GM18520 (cell line): Measurements from ENCODE around the gene GPR68.
"Not testable (repeated sequence)": the region's sequence is repeated elsewhere in the genome, so short reads cannot be mapped to it uniquely, and the experiment has no call there.

Source experiments
- ATAC-seq: cut with Tn5 transposase; IDR thresholded peaks from one replicate; pipeline ENCODE4 v1.9.1; 2021; ENCODE audit not compliant: unreplicated experiment

Gene GPR68

DNA sequence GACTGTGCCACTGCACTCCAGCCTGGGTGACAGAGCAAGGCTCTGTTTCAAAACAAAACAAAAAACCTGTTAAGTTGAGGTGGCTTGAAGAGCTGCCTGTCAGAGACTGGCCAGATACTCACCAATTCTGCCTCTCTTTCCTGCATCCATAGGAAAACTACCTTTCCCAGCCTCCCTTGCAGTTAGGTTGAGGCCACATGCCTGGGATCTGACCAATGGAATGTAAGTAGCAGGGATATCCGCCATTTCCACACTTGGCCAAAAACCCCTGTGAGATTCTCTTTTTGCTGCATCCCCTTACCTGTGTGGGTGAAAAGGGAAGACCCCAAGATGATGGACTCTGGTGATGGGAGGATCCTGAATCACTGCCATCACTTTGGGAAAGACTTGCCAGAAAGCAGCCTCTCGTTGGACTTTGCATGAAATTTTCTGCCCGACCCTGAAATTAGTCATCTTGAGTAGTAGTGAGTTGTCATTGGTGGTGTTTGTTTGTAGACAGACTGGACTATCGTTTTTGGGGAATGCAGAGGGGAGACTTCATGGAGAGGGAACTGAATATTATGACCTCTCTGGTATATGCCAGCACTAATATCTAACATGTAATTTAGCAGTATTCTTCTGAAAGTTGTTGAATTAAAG lies 14.0 kb downstream of the GPR68 start:
- ATAC-seq, result no peak

DNA sequence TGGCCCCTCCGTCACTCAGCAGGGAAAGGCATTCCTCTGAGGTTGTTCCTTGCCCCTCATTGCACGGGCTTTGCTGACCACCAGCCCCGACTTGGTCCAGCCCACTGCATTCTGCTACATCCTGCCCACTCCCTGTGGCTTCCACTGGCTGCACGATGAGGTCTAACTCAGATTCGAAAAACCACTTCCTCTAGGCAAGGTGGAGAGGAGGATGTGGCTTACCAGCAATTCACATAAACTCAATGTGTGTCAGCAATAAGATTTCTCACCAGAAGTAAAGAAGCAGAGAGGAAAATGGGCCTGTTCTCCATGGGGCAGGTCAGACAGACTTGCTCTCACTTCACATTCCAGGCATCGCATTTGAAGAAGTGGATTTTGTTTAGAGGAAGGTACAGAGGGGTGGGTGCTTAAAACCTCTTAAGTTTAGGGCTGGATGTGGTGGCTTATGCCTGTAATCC lies 14.7 kb downstream of the GPR68 start:
- peak; percentile 48 for ATAC-seq

DNA sequence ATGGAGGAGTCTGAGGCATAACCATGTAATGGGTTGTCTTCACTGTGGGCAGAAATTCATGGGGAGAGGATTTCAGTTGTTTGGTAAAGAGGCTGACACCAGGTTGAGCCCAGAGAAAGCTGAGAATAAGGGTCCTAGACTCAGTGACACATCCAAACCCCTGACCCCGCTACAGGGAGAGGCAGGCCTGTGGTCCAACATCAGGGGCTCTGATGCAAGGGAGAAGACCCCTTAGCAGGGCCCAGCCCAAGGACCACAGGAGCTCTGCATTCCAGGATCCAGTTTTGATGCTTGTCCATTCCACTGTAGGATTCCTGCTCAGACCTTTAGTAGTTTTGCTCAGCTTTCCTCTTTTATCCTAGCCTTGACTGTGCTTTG lies 15.5 kb downstream of the GPR68 start:
- ATAC-seq, result no peak

DNA sequence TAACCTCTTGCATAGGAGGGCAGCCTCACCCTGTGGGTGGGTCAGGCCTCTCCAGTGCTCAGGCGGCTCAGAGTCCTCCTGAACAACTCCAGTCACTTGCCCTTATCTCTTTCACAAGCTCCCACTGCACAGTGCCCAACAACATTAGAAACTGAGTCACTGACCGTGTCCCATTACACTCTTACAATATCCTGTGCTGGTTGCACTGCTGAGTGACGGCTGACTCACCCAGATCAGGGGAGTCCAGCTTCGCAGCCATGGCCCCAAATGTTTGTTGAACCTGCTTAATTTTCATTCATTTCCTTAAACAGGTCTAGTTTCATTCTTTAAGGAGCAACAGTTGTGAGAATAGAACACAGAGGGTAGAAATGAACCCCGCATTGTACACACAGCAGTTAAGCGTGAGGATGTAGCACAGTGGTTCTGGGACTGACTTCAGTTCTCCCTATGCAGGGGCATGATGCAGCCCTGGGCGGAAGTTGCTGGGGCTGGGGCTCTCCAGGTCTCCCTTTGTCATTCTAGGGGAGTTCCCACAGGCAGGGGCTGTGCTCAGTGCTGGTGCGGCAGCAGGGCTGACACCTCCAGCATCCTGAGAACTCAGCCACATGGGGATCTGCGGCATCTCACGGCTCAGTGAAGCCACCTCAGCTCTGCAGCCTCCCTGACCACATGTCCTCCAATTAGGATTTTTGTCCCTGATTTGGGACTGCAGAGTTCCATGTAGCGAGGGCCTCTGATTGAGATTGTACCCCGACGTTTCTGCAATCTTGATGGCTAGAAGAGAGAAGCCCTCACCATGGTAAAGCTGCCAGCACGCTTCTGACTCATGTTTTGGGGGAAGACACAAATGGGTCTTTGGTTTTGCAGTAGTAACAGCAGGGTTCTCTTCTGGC lies 16.1 kb downstream of the GPR68 start:
- peak; percentile 78 for ATAC-seq

DNA sequence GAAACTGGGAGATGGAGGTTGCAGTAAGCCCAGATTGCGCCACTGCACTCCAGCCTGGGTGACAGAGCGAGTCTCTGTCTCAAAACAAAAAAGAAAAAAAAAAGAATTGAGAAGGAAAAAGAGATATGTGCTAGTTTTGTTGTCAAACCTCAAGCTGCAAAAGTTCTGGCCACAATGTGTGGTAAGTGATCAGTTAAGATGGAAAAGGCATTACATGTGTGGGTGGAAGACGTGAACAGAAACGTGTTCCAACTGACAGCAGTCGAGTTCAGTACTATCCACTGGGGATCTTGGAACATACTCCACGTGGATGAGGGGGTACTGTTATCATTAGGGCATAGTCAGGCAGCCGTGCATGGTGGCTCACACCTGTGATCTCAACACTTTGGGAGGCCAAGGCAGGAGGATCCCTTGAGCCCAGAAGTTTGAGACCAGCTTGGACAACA lies 17.3 kb downstream of the GPR68 start:
- no peak for ATAC-seq

DNA sequence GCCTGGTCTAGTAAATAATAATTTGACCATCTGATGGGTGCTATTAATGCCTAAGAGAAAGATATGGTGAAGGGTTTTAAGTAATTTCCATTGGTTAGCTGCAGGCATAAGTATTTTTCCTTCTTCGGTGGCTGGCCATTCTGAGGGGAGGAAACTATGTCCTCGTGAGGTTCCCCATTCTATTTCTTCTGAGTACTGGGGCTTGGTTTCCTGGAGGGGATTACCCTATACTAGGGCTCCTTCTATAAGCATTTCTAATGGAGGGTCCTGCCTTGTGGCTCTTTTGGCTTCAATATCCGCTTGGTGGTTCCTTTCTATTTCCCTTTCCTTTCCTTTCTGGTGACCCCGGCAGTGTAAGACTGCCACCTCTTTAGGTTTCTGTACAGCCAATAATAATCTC lies 18.1 kb downstream of the GPR68 start:
- not testable (repeated sequence) for ATAC-seq

DNA sequence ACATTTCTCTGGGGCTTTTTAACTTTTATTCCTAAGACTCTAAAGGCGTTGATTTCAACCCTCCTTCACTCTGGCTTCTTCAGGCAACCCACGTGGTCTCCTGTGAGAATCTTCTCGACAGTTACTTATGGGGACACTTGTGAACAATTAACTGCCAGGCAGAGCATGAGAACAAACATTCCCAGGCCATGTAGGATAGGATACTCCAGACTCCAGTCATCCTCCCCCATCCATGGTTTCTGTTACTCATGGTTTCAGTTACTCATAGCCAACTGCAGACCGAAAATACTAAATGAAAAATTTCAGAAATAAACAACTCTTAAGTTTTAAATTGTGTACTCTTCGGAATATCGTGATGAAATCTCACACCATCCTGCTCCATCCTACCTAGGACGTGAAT lies 19.5 kb downstream of the GPR68 start:
- ATAC-seq, result no peak

DNA sequence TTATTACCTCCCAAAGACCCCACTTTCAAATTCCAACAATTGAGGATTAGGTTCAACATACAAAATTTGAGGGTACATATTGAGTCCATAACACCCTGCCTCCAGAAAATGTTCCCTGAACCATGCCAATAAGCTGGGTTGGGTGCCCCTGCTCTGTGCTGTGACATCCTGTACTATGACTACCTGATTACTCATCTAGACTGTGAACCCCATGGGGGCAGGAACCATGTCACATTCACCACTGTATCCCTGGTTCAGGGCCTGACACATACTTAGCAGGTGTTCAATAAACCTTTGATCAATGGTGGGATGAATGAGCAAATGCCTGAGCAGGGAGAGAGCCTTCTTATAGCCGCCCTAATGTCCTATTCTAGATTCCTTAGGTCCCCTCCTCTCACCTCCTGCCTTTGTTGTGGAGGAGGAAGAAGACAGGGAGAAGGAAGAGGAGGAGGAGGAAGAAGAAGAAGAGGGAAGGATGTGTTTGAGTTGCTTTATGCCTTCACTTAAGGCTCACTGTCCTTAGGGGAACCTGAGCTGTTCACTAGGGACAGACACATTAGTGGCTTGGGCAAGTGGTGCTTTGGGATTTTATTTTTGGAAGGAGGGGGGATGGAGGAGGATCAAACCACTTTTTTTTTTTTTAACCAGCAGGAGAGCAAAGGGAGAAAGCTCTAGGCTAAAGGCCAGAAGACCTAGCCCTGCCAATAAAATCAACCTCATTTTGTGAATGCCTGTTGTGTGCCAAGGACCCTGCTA lies 21.3 kb downstream of the GPR68 start:
- no peak for ATAC-seq

DNA sequence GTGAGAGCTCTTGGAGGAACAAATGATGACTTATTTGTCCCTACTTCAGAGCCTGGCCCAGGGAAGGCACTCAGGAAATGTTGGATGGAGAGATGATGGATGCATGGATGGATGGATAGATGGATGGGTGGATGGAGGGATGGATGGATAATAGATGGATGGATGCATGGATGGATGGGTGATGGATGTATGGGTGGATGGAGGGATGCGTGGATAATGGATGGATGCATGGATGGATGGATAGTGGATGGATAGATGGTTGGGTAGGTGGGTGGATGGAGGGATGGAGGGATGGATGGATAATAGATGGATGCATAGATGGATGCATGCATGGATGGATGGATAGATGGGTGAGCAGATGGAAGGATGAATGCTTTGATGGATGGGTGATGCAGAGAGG lies 23.2 kb downstream of the GPR68 start:
- no peak for ATAC-seq

DNA sequence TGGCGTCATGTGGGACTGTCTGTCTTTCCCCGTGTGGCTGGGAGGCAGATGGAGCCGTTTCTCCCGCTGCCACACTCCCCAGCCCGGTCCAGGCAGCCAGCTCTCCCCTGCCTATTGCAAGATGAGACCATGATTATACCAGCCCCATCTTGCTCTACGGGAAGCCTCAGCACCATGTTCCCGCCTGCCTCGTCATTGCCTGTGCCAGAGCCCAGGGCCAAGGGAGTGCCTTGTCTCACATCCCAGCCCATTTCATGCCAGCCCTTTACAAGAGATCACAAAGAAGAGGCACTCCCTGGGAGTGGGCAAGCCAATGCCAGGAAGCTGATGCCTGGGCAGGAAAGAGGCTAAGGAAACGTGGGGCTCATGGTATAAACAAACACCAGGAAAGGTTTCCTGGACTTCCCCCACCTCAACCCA lies 23.9 kb downstream of the GPR68 start:
- no peak for ATAC-seq

DNA sequence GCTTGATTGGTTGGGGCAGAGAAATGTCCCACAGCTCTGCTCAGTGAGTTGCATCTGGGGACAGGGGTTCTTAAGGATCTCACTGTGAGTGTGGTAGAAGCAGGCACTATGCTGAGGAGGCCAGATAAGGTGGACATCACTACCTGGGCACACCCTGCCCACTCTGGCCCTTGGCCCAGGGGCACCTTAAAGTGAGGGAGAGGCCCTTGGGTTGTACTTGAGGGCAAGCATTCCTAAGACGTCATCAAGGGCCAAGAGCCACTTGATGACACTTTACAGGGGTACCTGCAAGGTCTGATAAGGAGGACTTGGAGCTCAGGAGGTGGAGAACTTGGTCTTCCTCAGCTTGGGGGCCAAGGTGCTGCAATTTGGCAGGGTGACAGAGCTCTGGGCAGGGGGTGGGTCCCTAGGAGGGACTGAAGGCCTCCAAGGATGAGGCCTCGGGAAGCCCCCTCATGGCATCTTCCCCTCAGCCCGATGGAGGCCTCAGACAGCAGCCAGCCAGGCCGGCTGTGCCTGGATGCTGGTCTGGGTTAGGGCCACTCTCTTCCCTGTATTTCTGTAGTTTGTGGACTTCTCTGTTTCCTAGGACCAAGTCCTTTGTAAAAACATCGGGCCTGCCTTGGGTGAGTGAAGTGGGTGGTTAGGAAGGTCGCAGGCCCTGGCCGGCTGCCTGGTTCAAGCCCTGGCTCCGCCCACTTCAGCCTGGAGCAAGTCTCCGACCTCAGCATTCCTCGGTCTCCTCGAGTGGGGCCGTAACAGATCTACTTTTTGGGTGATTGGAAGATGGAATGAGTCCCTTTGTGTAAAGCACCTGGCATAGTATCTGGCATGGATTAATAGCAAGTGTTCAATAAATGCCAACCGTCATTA lies 24.8 kb downstream of the GPR68 start:
- ATAC-seq, result no peak

DNA sequence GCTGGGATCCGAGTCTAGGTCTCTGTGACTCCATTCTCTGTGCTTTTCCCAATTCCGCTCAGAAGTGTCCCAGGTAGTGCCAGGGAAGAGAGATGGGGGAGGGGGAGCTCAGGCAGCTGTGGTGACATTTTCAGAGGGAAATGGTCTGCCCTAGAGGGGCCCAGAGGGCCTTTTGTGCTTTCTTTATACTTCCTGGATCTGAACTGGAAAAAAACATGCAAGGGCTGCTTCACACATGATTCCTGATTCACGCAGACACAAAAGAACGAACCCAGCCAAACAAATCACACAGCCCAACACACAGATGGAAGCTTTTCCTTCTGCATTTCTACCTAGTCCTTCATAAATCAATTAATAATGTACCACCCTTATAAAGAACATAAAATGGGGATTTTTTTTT lies 26.5 kb downstream of the GPR68 start:
- no peak for ATAC-seq

DNA sequence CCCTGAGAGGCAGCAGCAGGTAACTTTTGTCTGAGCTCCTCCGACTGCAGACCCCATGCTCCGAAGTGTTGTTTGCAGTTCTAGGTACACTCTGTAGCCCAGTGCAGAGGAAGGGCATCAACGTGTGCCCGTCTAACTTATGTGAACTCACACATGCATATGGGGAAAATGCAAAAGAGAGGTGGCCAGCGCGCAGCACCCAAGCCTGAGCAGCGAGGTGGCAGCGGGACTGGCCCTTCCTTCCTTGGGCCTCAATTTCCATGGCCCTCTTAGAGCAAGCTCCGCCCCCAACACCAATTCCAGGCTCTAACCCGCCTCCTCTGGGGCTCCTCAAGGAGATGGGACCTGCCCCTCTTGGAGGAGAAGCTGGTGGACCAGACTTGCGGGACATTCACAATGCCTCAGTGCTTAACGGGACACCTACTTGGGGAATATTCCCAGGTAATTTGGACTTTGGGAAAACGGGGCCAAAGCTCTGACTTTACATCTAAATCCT lies 27.7 kb downstream of the GPR68 start:
- ATAC-seq, result no peak

DNA sequence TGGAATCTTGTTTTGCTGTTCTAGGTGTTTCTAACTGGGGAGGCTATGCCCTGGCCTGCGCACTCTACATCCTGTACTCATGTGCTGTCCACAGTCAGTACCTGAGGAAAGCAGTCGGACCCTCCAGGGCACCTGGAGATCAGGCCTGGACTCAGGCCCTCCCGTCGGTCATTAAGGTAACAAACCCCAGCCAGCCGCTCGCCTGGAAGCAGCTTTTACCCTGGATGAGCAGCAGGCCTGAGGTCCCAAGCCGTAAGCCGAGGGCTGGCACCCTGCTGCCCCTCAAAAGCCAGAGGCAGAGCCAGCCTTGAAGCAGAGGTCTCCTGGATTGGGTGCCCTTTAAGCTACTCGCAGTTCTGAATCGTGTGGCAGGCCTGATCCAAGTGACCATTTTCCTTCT lies 29.1 kb downstream of the GPR68 start:
- ATAC-seq, result no peak

DNA sequence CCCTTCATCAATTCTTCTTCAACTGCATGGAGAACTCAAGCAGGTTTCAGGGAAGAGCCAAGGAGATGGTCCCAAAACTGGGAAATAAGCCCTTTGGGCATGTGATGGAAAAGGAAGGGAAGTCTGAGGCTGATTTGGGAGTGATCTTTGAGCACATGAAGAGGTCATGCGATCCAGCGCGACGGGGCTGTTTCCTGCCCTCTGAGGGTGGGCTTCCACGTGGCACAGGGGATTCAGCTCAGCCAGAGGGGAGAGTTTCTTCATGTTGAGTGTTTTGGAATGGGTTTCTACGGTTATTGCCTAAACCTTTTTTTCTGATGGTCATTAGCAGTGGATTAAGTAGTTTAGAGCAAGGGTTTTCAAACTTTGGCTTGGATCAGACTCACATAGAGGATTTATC lies 30.2 kb downstream of the GPR68 start:
- no peak for ATAC-seq

DNA sequence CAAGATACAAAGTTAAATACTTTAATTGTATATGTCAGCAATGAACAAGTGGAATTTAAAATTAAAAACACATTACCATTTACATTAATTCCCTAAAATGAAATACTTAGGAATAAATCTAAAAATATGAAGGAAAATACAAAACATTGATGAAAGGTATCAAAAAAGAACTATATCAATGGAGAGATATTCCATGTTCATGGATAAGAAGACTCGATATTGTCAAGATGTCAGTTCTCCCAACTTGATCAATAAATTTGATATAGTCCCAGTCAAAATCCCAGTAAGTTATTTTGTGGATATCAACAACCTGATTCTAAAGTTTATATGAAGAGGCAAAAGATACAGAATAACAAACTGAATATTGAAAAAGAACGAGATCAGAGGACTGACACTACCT lies 33.5 kb downstream of the GPR68 start:
- no peak for ATAC-seq

DNA sequence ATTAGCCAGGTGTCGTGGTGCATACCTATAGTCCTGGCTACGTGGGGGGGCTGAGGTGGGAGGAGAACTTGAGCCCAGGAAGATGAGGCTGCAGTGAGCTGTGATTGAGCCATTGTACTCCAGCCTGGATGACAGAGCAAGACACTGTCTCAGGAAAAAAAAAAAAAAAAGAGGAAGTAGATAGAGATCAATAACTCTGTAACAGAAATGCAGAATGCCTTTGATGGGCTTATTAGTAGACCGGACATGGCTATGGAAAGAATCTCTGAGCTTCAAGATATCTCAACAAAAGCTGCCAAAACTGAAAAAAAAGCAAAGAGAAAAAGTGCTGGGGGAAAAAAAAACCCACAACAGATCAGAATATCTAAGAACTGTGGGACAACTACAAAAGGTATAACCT lies 37.5 kb downstream of the GPR68 start:
- no peak for ATAC-seq

DNA sequence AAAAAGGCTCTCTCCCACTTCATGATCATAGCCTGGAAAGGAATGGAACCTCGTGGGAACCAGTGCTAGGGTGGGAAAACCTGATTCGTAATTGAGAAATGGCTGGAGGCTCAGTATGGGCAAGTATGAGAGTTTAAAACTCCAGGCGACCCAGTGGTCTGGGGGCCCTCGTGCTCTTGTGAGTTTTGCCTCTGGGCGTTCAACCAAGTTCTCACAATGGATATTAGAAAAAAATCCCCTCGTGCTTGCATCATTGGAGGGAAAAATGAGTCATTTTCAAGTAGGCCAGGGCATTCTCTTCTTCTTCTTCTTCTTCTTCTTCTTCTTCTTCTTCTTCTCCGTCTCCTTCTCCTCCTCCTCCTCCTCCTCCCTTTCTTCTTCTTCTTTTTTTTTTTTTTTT lies 39.0 kb downstream of the GPR68 start:
- no peak for ATAC-seq

DNA sequence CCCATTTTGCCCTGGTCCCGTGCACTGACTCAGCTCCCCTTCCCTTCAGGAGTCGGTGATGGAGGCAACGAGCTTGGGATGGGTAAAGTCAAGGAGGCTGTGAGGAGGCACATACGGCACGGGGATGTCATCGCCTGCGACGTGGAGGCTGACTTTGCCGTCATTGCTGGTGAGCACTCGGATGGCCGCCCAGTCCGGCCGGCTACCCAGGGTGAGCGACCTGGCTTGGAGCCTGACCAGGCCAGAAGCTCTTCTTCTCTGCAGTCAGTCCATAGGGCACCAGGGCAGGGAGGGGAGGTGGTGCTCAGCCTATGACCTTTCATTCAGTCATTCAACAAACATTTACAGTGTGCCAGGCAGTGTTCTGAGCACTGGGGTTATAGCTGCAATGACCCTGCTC lies 39.8 kb downstream of the GPR68 start:
- no peak for ATAC-seq

DNA sequence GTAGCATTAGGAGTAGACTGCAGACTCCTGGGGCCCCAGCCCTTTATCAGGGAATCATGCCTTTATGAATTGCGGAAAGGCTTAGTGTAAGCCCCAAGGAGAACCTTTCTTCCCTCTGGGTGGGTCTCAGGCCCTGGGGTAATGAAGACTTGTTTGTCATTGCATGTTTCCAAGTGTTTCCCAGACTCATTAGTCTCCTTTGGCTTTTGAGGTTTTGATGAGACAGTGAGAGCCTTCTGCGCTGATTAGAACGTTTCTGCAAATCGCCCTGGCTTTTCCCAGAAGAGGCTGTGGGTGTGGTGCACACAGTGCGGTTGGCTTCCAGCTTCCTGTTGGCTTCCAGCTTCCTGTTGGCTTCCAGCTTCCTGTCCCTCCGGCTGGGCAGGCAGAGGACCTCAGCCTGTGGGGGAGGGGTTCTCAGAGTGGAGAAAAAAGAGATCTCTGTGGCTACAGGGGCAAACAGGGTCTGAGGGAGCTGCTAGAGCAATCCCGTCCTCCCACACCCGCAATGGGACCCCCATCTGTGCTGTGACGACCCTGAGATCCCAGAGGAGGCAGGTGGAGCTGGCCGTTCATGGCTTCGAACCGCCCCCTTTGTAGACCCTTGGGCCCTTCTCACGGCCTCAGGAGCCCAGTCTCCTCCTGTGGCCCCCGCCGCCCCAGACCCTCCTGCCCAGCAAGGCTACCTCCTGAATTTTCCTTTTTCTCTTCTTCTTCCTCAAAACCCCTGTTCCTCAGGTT lies 42.1 kb downstream of the GPR68 start:
- ATAC-seq, result no peak
